ENCODE results near the gene TMPRSS15.

TMPRSS15 gene

DNA sequence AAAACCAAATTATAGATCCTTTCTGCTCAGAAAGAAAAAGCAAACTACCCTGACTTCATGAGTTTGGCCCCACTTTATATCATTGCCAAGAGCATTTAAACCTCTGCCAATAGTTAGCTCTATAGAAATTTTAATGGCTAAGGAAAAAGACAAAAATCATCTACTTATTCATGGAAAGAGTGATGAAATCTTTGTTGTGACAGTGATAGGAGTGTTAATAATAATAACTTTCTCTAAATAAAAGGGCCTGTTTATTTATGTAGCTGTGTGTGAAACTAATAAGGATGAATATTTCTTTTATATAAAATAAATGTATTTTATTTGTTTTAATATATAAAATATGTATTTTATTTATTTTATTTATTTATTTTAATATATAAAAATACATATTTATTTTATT, 152.5 kb downstream of the TMPRSS15 start:
- FAIRE-seq = no peak
- DNase-seq (ENCODE audit: insufficient read length, low spot score) = no peak
- TF ChIP-seq, protein P1, sequence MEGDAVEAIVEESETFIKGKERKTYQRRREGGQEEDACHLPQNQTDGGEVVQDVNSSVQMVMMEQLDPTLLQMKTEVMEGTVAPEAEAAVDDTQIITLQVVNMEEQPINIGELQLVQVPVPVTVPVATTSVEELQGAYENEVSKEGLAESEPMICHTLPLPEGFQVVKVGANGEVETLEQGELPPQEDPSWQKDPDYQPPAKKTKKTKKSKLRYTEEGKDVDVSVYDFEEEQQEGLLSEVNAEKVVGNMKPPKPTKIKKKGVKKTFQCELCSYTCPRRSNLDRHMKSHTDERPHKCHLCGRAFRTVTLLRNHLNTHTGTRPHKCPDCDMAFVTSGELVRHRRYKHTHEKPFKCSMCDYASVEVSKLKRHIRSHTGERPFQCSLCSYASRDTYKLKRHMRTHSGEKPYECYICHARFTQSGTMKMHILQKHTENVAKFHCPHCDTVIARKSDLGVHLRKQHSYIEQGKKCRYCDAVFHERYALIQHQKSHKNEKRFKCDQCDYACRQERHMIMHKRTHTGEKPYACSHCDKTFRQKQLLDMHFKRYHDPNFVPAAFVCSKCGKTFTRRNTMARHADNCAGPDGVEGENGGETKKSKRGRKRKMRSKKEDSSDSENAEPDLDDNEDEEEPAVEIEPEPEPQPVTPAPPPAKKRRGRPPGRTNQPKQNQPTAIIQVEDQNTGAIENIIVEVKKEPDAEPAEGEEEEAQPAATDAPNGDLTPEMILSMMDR (IDR thresholded peaks at IDR 0.05; ENCODE audit: insufficient read depth, missing control alignments) = no peak

DNA sequence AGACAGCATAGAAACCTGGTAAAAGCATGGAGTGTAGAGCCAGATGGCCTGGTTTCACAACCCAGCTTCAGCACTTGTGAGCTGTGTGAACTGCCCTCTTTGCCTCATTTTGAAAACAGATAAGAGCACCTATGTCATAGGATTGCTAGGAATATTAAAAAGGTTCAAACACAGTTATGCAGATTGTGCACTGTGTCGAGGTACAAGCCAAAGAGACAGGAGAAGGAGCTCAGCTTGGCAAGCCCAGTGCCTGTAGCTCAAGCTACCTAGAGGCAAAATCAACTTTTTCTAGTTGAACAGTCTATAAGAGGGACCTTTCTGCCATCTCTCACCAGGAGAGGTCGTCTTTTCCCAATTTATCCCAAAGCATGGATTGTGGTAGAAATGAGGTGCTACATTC, 153.9 kb downstream of the TMPRSS15 start:
- TF ChIP-seq, protein P1 (IDR thresholded peaks at IDR 0.05; ENCODE audit: insufficient read depth, missing control alignments) = no peak
- no peak for DNase-seq (ENCODE audit: insufficient read length, low spot score)
- no peak for FAIRE-seq

- FAIRE-seq (no peak), DNase-seq (ENCODE audit: insufficient read length, low spot score) (no peak)
- TF ChIP-seq, protein P1 (IDR thresholded peaks at IDR 0.05; ENCODE audit: insufficient read depth, missing control alignments) = no peak
Measured at GRCh38 chr21:18248171-18248570, 155.4 kb downstream of the TMPRSS15 start.

DNA sequence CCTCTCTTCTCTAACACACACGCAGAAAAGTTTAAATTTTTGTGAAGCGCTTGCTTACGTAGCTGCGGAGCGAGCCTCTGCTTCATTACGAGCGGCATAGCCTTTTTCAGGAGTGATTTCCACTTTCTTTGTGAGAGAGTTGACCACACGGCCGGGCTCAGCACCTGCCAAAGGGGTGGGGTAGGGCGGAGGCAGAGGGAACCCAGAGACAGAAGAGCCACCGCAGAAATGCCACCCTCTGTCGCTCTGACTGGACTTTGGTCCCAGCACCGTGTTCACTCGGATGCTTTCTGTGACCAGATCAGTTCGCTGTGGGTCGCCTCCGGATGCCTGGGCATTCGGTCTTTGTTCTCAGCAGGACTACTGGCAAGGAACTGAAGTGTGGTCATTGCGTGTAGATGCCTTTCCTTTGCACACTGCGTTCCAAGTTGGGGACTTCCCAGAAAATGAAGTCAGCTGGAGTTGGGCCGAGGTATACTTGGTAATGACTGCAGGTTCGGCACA, 158.1 kb downstream of the TMPRSS15 start:
- no peak for FAIRE-seq
- TF ChIP-seq, protein P1 (IDR thresholded peaks at IDR 0.05; ENCODE audit: insufficient read depth, missing control alignments) = no peak
- no peak for DNase-seq (ENCODE audit: insufficient read length, low spot score)

GRCh38 chr21:18244671-18245463, 158.7 kb downstream of the TMPRSS15 start, which contains the start of gene CHODL:
CHODL (plus strand) TSS chr21:18244833; CDS start chr21:18245224, 391 bp downstream.
- no peak for FAIRE-seq

DNA sequence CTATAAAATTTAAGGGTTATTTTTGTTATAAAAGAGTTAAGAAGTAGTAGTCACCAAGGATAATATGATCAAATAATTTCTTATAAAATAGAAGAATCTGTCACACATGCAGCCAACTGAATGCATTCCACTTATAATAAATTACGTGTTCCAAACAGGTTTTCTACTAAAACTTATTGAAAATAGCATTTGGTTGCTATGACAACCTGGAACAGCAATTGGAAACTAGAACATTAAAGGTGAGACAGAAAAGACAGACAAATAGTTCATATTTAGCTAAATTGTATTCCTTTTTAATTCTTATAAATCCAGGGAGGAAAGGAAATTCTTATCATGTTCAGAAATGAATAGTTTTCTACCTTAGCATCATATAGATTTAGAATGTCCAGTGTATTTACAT, 168.0 kb downstream of the TMPRSS15 start:
- TF ChIP-seq, protein P1 (IDR thresholded peaks at IDR 0.05; ENCODE audit: insufficient read depth, missing control alignments) = no peak
- FAIRE-seq (no peak), DNase-seq (ENCODE audit: insufficient read length, low spot score) (no peak)

More at GRCh38 chr21:18244671-18245463, 158.7 kb downstream of the TMPRSS15 start, which contains the start of gene CHODL:
- peak; percentile 22 for DNase-seq (ENCODE audit: insufficient read length, low spot score)
- TF ChIP-seq, protein P1 (IDR thresholded peaks at IDR 0.05; ENCODE audit: insufficient read depth, missing control alignments) = no peak

All from D721Med (cell line).